HEK293 (cell line): ENCODE measurements around the gene NUDCD3.
A peak's percentile ranks its signal among the peaks of the same experiment; 100 is the strongest.

ENCODE experiments used
- CTCF ChIA-PET: fragments of 350-600 bp; formaldehyde crosslinking; extraction: SDS; loops from one replicate; lab custom pipeline; 2021; ENCODE audit warnings: antibody characterized with exemption; lab: Yijun Ruan, JAX
- POLR2A ChIA-PET: fragments of 300-600 bp; formaldehyde crosslinking; extraction: SDS; loops from one replicate; lab custom pipeline; 2020; ENCODE audit warnings: antibody characterized with exemption, inconsistent platforms; lab: Yijun Ruan, JAX
- H3K27ac ChIP-seq: fragments of 200-500 bp; sonication (Bioruptor generic); 2 replicates; pipeline ENCODE4 v1.5.1; 2014; ENCODE audit warnings: low read depth, low read length, control low read depth, inconsistent platforms; ENCODE audit errors: extremely low read depth
- H3K36me3 ChIP-seq, 2 experiments: fragments of 200-500 bp in 1 of 2; sonication (Bioruptor generic) in 1 of 2; 1 replicate in 1 of 2; 2 replicates in 1 of 2; pipeline ENCODE4 v1.5.1; 2014 to 2017; ENCODE audit warnings: inconsistent platforms in 2 of 2, low read length in 2 of 2; ENCODE audit not compliant: control insufficient read depth in 2 of 2, insufficient read depth in 1 of 2
- H3K4me1 ChIP-seq: fragments of 200-500 bp; sonication (Bioruptor generic); 2 replicates; pipeline ENCODE4 v1.5.1; 2014; ENCODE audit warnings: mild to moderate bottlenecking, low read length, inconsistent platforms; ENCODE audit not compliant: control insufficient read depth, insufficient read depth
- H3K4me3 ChIP-seq: 2 replicates; pipeline ENCODE4 v1.5.1; 2011; ENCODE audit warnings: low read depth, mild to moderate bottlenecking, control low read depth, low read length, moderate library complexity
- H3K9me3 ChIP-seq: fragments of 200-500 bp; sonication (Bioruptor generic); 2 replicates; pipeline ENCODE4 v1.5.1; 2014; ENCODE audit warnings: low read depth, low read length, inconsistent platforms; ENCODE audit not compliant: control insufficient read depth, insufficient read depth
- BCL11B ChIP-seq: fragments of 450-650 bp; formaldehyde crosslinking; IDR thresholded peaks from 2 replicates; pipeline ENCODE4 v1.5.1; 2016; ENCODE audit warnings: low read depth, missing biosample characterization, missing genetic modification characterization
- HOXA7 ChIP-seq: sonication (generic); formaldehyde crosslinking; IDR thresholded peaks from 2 replicates; pipeline ENCODE4 v1.8.1; 2022; ENCODE audit warnings: missing genetic modification reagents, borderline replicate concordance
- MZF1 ChIP-seq: fragments of 450-650 bp; formaldehyde crosslinking; IDR thresholded peaks from 2 replicates; pipeline ENCODE4 v1.5.1; 2017; ENCODE audit warnings: missing biosample characterization, missing genetic modification characterization, borderline replicate concordance
- PBX3 ChIP-seq: sonication (generic); formaldehyde crosslinking; IDR thresholded peaks from 2 replicates; pipeline ENCODE4 v1.8.1; 2022; ENCODE audit warnings: mild to moderate bottlenecking, moderate library complexity, missing genetic modification reagents
- PRDM1 ChIP-seq: fragments of 450-650 bp; formaldehyde crosslinking; IDR thresholded peaks from 2 replicates; pipeline ENCODE4; 2016; ENCODE audit warnings: missing biosample characterization, missing genetic modification characterization
- SALL2 ChIP-seq: fragments of 450-650 bp; formaldehyde crosslinking; IDR thresholded peaks from 2 replicates; pipeline ENCODE4 v1.5.0; 2017; ENCODE audit warnings: missing biosample characterization, mild to moderate bottlenecking, missing genetic modification characterization, borderline replicate concordance
- SP3 ChIP-seq: fragments of 450-650 bp; formaldehyde crosslinking; IDR thresholded peaks from 2 replicates; pipeline ENCODE4 v1.5.1; 2016; ENCODE audit warnings: missing biosample characterization, missing genetic modification characterization
- ZBTB1 ChIP-seq: fragments of 450-650 bp; formaldehyde crosslinking; IDR thresholded peaks from 2 replicates; pipeline ENCODE4 v1.5.1; 2016; ENCODE audit warnings: missing biosample characterization, missing genetic modification characterization
- ZBTB17 ChIP-seq: fragments of 450-650 bp; formaldehyde crosslinking; IDR thresholded peaks from 2 replicates; pipeline ENCODE4 v1.5.1; 2016; ENCODE audit warnings: missing biosample characterization, missing genetic modification characterization
- ZBTB21 ChIP-seq: fragments of 450-650 bp; formaldehyde crosslinking; IDR thresholded peaks from 2 replicates; pipeline ENCODE4 v1.5.1; 2017; ENCODE audit warnings: missing biosample characterization, missing genetic modification characterization
- ZBTB7A ChIP-seq: fragments of 450-650 bp; formaldehyde crosslinking; IDR thresholded peaks from 2 replicates; pipeline ENCODE4 v1.5.1; 2016; ENCODE audit warnings: low read depth, missing biosample characterization, missing genetic modification characterization
- ZFP69B ChIP-seq: fragments of 450-650 bp; formaldehyde crosslinking; IDR thresholded peaks from 2 replicates; pipeline ENCODE4 v1.5.1; 2016; ENCODE audit warnings: missing biosample characterization, missing genetic modification characterization
- ZNF121 ChIP-seq: fragments of 450-650 bp; formaldehyde crosslinking; IDR thresholded peaks from 2 replicates; pipeline ENCODE4 v1.5.1; 2016; ENCODE audit warnings: missing biosample characterization, missing genetic modification characterization
- ZNF138 ChIP-seq: fragments of 450-650 bp; formaldehyde crosslinking; IDR thresholded peaks from 2 replicates; pipeline ENCODE4 v1.5.1; 2016; ENCODE audit warnings: missing biosample characterization, missing genetic modification characterization, borderline replicate concordance
- ZNF202 ChIP-seq: fragments of 450-650 bp; formaldehyde crosslinking; IDR thresholded peaks from 2 replicates; pipeline ENCODE4 v1.5.1; 2016; ENCODE audit warnings: missing biosample characterization, missing genetic modification characterization, borderline replicate concordance
- ZNF23 ChIP-seq: fragments of 450-650 bp; formaldehyde crosslinking; IDR thresholded peaks from 2 replicates; pipeline ENCODE4 v1.5.1; 2016; ENCODE audit warnings: missing biosample characterization, missing genetic modification characterization, borderline replicate concordance
- ZNF37A ChIP-seq: fragments of 450-650 bp; IDR thresholded peaks from 2 replicates; pipeline ENCODE4 v1.5.1; 2018; ENCODE audit warnings: missing biosample characterization, missing genetic modification characterization
- ZNF398 ChIP-seq: fragments of 450-650 bp; formaldehyde crosslinking; IDR thresholded peaks from 2 replicates; pipeline ENCODE4 v1.5.1; 2017; ENCODE audit warnings: missing biosample characterization, missing genetic modification characterization
- ZNF416 ChIP-seq: fragments of 450-650 bp; formaldehyde crosslinking; IDR thresholded peaks from 2 replicates; pipeline ENCODE4 v1.5.1; 2016; ENCODE audit warnings: missing biosample characterization, missing genetic modification characterization
- ZNF433 ChIP-seq: fragments of 450-650 bp; formaldehyde crosslinking; IDR thresholded peaks from 2 replicates; pipeline ENCODE4 v1.5.1; 2016; ENCODE audit warnings: missing biosample characterization, missing genetic modification characterization, low read depth
- ZNF48 ChIP-seq: fragments of 450-650 bp; formaldehyde crosslinking; IDR thresholded peaks from 2 replicates; pipeline ENCODE4 v1.5.1; 2016; ENCODE audit warnings: missing biosample characterization, missing genetic modification characterization
- ZNF488 ChIP-seq: fragments of 450-650 bp; formaldehyde crosslinking; IDR thresholded peaks from 2 replicates; pipeline ENCODE4 v1.5.1; 2016; ENCODE audit warnings: missing biosample characterization, missing genetic modification characterization
- ZNF530 ChIP-seq: fragments of 450-650 bp; formaldehyde crosslinking; IDR thresholded peaks from 2 replicates; pipeline ENCODE4 v1.5.1; 2016; ENCODE audit warnings: low read depth, missing biosample characterization, missing genetic modification characterization
- ZNF560 ChIP-seq: fragments of 450-650 bp; formaldehyde crosslinking; IDR thresholded peaks from 2 replicates; pipeline ENCODE4 v1.5.1; 2017; ENCODE audit warnings: missing biosample characterization, missing genetic modification characterization, borderline replicate concordance
- ZNF585B ChIP-seq: fragments of 450-650 bp; formaldehyde crosslinking; IDR thresholded peaks from 2 replicates; pipeline ENCODE4 v1.5.1; 2016; ENCODE audit warnings: missing biosample characterization, missing genetic modification characterization
- ZNF596 ChIP-seq: fragments of 450-650 bp; IDR thresholded peaks from 2 replicates; pipeline ENCODE4 v1.5.0; 2018; ENCODE audit warnings: missing biosample characterization, mild to moderate bottlenecking, missing genetic modification characterization, moderate library complexity
- ZNF600 ChIP-seq: fragments of 450-650 bp; formaldehyde crosslinking; IDR thresholded peaks from 2 replicates; pipeline ENCODE4 v1.5.1; 2016; ENCODE audit warnings: missing biosample characterization, missing genetic modification characterization
- ZNF645 ChIP-seq: fragments of 450-650 bp; formaldehyde crosslinking; IDR thresholded peaks from 2 replicates; pipeline ENCODE4; 2016; ENCODE audit warnings: missing biosample characterization, missing genetic modification characterization
- ZNF654 ChIP-seq: fragments of 450-650 bp; formaldehyde crosslinking; IDR thresholded peaks from 2 replicates; pipeline ENCODE4 v1.5.1; 2016; ENCODE audit warnings: low read depth, missing biosample characterization, missing genetic modification characterization
- ZSCAN23 ChIP-seq: fragments of 450-650 bp; formaldehyde crosslinking; IDR thresholded peaks from 2 replicates; pipeline ENCODE4 v1.5.1; 2016; ENCODE audit warnings: missing biosample characterization, missing genetic modification characterization

NUDCD3 gene

GRCh38 chr7:44373418-44373740, 117.1 kb downstream of the NUDCD3 start:
- ChIA-PET POLR2A (no interaction called here), CTCF (no interaction called here)
- TF ChIP-seq ZBTB21 (tag by site-specific recombination) (no peak), MZF1 (no peak), ZNF416 (tag by site-specific recombination) (no peak), SALL2 (tag by site-specific recombination) (no peak), ZNF530 (no peak), ZNF37A (tag by site-specific recombination) (no peak), ZNF138 (tag by site-specific recombination) (no peak), ZNF560 (tag by site-specific recombination) (no peak), ZSCAN23 (tag by site-specific recombination) (no peak), ZBTB7A (tag by site-specific recombination) (no peak), ZNF654 (tag by site-specific recombination) (no peak), ZBTB17 (tag by site-specific recombination) (no peak), ZNF48 (tag by site-specific recombination) (no peak), ZNF202 (no peak), ZNF121 (tag by site-specific recombination) (no peak), ZNF398 (tag by site-specific recombination) (no peak), SP3 (no peak), HOXA7 (no peak)
- no peaks in the 10 kb centered on the region for H3K9me3 ChIP-seq
- H3K4me1 ChIP-seq, result no peaks in the 10 kb centered on the region
- no peaks in the 10 kb centered on the region for H3K36me3 ChIP-seq
- H3K4me3 ChIP-seq, result no peak overlapping the region
- no peak overlapping the region for H3K27ac ChIP-seq

- POLR2A ChIA-PET, result no interaction called here
- no peak overlapping the region for H3K27ac ChIP-seq
Observed at GRCh38 chr7:44372560-44373417, 117.7 kb downstream of the NUDCD3 start.

GRCh38 chr7:44368885-44369284, 121.6 kb downstream of the NUDCD3 start:
- CTCF ChIA-PET, result interaction anchor here (0.7 to 1.1 kb wide), 2 partner anchors 127 to 269 kb away, joined by 3 to 4 read pairs; no protein-coding TSS in a partner anchor
- TF ChIP-seq ZNF23 (tag by site-specific recombination) (no peak), PBX3 (CRISPR knock-in tag) (no peak), BCL11B (tag by site-specific recombination) (no peak), ZFP69B (no peak), ZNF488 (tag by site-specific recombination) (no peak), ZNF600 (tag by site-specific recombination) (no peak), ZNF433 (tag by site-specific recombination) (no peak), ZNF596 (no peak), ZNF645 (tag by site-specific recombination) (no peak), ZBTB1 (tag by site-specific recombination) (no peak)

More at GRCh38 chr7:44372560-44373417, 117.7 kb downstream of the NUDCD3 start:
- no peaks in the 10 kb centered on the region for H3K4me1 ChIP-seq
- no peak for TF ChIP-seq ZNF585B
- TF ChIP-seq ZSCAN23 (tag by site-specific recombination), result no peak
- peak; percentile 78 for TF ChIP-seq PRDM1 (tag by site-specific recombination)
- H3K36me3 ChIP-seq, result no peaks in the 10 kb centered on the region
- CTCF ChIA-PET, result no interaction called here
- no peaks in the 10 kb centered on the region for H3K9me3 ChIP-seq
- no peak overlapping the region for H3K4me3 ChIP-seq

More at GRCh38 chr7:44368885-44369284, 121.6 kb downstream of the NUDCD3 start:
- Histone ChIP-seq H3K4me3 (no peak overlapping the region), H3K4me1 (no peaks in the 10 kb centered on the region), H3K27ac (no peak overlapping the region), H3K9me3 (no peaks in the 10 kb centered on the region), H3K36me3 (no peaks in the 10 kb centered on the region)
- POLR2A ChIA-PET, result no interaction called here
